OCI-LY7 (cell line): ENCODE measurements around the gene THBD. TPM values are rescaled to one million over a fixed set of nuclear protein-coding genes. Genes with fewer than 3 reads are reported as not detected.

Experiments used
- BruUV-seq: library from RNA; stranded (reverse); fragments of 400-500 nt; replicated peaks from 2 replicates; lab custom pipeline; 2021; lab: Mats Ljungman, UMichigan
- CTCF ChIA-PET: fragments of 300-600 bp; sonication (Branson Sonifier 250); formaldehyde crosslinking; loops from one replicate; lab custom pipeline; 2022; ENCODE audit warnings: antibody characterized with exemption; ENCODE audit not compliant: unreplicated experiment; lab: Charles Lee
- POLR2A ChIA-PET: fragments of 300-600 bp; sonication (Branson Sonifier 250); formaldehyde crosslinking; loops from one replicate; lab custom pipeline; 2022; ENCODE audit warnings: antibody characterized with exemption; lab: Charles Lee
- DNase-seq: peaks from one replicate; pipeline ENCODE4 v3.0.0-alpha.2; 2015; ENCODE audit warnings: low spot score
- H2AFZ ChIP-seq: fragments of 200-600 bp; sonication (generic), shearing (Covaris generic); 2 replicates; pipeline ENCODE4 v1.6.1; 2014; ENCODE audit warnings: mild to moderate bottlenecking, antibody characterized with exemption, low read length, moderate library complexity
- H3K27ac ChIP-seq: fragments of 200-600 bp; sonication (generic); 2 replicates; pipeline ENCODE4 v1.5.1; 2014; ENCODE audit warnings: mixed run types, low read depth, mild to moderate bottlenecking, moderate library complexity, low read length, inconsistent platforms; ENCODE audit not compliant: poor library complexity, severe bottlenecking
- H3K36me3 ChIP-seq: fragments of 200-600 bp; sonication (generic); 2 replicates; pipeline ENCODE4 v1.6.1; 2014; ENCODE audit warnings: mild to moderate bottlenecking, antibody characterized with exemption, low read length, moderate library complexity, mixed read lengths; ENCODE audit not compliant: insufficient read depth
- H3K4me1 ChIP-seq: fragments of 200-600 bp; sonication (generic); 2 replicates; pipeline ENCODE4 v1.5.1; 2014; ENCODE audit warnings: mild to moderate bottlenecking, low read length; ENCODE audit not compliant: insufficient read depth, poor library complexity, severe bottlenecking
- H3K4me2 ChIP-seq: fragments of 200-600 bp; sonication (generic); 2 replicates; pipeline ENCODE4 v1.6.1; 2014; ENCODE audit warnings: mild to moderate bottlenecking, low read length
- H3K4me3 ChIP-seq: fragments of 200-600 bp; sonication (generic); 2 replicates; pipeline ENCODE4 v1.5.1; 2014; ENCODE audit warnings: mild to moderate bottlenecking, low read depth, low read length; ENCODE audit not compliant: poor library complexity, severe bottlenecking
- H3K79me2 ChIP-seq: fragments of 200-600 bp; sonication (generic); 2 replicates; pipeline ENCODE4 v1.6.1; 2016; ENCODE audit warnings: low read depth, mild to moderate bottlenecking, low read length, moderate library complexity, mixed read lengths; ENCODE audit not compliant: insufficient read depth
- H3K9me2 ChIP-seq: fragments of 200-600 bp; sonication (generic); 2 replicates; pipeline ENCODE4 v1.6.1; 2016; ENCODE audit warnings: mild to moderate bottlenecking, low read length, mixed read lengths; ENCODE audit not compliant: insufficient read depth
- H3K9me3 ChIP-seq: fragments of 200-600 bp; sonication (generic); 2 replicates; pipeline ENCODE4 v1.6.1; 2014; ENCODE audit warnings: mild to moderate bottlenecking, mixed run types, low read length, mixed read lengths
- H4K20me1 ChIP-seq: fragments of 200-600 bp; sonication (generic); 2 replicates; pipeline ENCODE4 v1.6.1; 2014; ENCODE audit warnings: mild to moderate bottlenecking, antibody characterized with exemption, low read length, moderate library complexity, mixed read lengths; ENCODE audit not compliant: insufficient read depth
- EZH2phosphoT487 ChIP-seq: fragments of 200-600 bp; sonication (generic); IDR thresholded peaks from 2 replicates; pipeline ENCODE4 v1.6.1; 2018; ENCODE audit warnings: low read depth, borderline replicate concordance, mild to moderate bottlenecking, mixed run types, antibody characterized with exemption, low read length, moderate library complexity, mixed read lengths
- intact Hi-C: fragments of 100-400 bp; cut with micrococcal nuclease; formaldehyde crosslinking; loops from one replicate; pipeline ENCODE4 v1.10.0; 2022; ENCODE audit not compliant: unreplicated experiment
- total RNA-seq, 2 experiments: library from RNA; depleted of rRNA in 1 of 2; stranded (reverse); fragments of >200 nt in 1 of 2; shearing (Covaris generic) in 1 of 2; gene quantifications; 2 replicates each; pipeline ENCODE4 v1.2.3, GENCODE V29; 2014 to 2022
- TF ChIP-seq, protein P1 (sequence below): fragments of 200-600 bp; sonication (generic); conservative IDR thresholded peaks from 2 replicates; pipeline ENCODE4 v1.5.1; 2014; ENCODE audit warnings: mild to moderate bottlenecking, antibody characterized with exemption, low read length, moderate library complexity, mixed read lengths

The THBD gene
- total RNA-seq, 2 experiments from 2014 or later = not detected

DNA sequence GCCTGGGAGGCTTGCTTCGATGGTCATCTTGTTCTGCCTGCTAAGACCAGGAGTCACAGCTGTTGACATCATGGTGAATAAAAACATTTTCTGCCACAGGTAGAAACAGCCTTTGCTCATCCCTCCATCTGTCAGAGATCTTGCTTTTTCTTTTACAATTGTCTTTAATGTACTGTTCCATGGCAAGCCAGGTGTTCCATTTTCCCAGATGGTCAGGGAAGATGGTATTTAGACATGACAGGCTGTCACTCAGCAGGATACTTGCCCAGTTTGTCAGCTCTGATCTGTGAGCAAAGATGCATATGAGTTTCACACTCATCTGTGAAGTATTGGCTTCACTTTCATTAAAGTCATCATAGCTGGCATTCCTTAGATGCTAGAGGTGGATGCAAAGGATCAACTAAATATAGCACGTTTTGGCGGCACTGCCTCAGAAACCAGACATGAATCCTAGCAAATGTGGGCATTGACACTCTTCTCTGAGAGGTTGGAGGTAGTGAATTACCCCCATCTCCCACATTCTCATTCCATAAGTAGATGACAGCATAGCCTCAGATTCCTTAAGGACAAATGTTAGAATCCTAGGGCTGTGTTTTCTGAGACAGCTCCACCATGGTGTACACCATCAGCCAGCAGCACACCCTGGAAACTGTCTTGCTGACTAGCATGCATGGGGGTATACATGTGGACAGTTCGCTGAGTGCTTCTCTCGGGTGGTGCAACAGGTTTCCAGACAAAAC is 10.2 kb downstream of the THBD start:
- H2AFZ ChIP-seq = no peak overlapping the region
- BruUV-seq = no TSS peak
- no peaks in the 10 kb centered on the region for H3K79me2 ChIP-seq
- POLR2A ChIA-PET = no interaction called here
- no peak overlapping the region for H3K4me3 ChIP-seq
- TF ChIP-seq, protein P1, sequence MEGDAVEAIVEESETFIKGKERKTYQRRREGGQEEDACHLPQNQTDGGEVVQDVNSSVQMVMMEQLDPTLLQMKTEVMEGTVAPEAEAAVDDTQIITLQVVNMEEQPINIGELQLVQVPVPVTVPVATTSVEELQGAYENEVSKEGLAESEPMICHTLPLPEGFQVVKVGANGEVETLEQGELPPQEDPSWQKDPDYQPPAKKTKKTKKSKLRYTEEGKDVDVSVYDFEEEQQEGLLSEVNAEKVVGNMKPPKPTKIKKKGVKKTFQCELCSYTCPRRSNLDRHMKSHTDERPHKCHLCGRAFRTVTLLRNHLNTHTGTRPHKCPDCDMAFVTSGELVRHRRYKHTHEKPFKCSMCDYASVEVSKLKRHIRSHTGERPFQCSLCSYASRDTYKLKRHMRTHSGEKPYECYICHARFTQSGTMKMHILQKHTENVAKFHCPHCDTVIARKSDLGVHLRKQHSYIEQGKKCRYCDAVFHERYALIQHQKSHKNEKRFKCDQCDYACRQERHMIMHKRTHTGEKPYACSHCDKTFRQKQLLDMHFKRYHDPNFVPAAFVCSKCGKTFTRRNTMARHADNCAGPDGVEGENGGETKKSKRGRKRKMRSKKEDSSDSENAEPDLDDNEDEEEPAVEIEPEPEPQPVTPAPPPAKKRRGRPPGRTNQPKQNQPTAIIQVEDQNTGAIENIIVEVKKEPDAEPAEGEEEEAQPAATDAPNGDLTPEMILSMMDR = no peak
- TF ChIP-seq EZH2phosphoT487 = no peak
- no peaks in the 10 kb centered on the region for H3K36me3 ChIP-seq
- H3K4me2 ChIP-seq = no peak overlapping the region
- H3K27ac ChIP-seq = no peak overlapping the region
- no peaks in the 10 kb centered on the region for H4K20me1 ChIP-seq
- CTCF ChIA-PET = interaction anchor here (0.6 kb wide), 1 partner anchor 1840 kb away, joined by 5 read pairs; no protein-coding TSS in a partner anchor
- intact Hi-C loops = no loop called here
- DNase-seq = no peak
- H3K4me1 ChIP-seq = no peaks in the 10 kb centered on the region
- no peaks in the 10 kb centered on the region for H3K9me3 ChIP-seq
- no peaks in the 10 kb centered on the region for H3K9me2 ChIP-seq

DNA sequence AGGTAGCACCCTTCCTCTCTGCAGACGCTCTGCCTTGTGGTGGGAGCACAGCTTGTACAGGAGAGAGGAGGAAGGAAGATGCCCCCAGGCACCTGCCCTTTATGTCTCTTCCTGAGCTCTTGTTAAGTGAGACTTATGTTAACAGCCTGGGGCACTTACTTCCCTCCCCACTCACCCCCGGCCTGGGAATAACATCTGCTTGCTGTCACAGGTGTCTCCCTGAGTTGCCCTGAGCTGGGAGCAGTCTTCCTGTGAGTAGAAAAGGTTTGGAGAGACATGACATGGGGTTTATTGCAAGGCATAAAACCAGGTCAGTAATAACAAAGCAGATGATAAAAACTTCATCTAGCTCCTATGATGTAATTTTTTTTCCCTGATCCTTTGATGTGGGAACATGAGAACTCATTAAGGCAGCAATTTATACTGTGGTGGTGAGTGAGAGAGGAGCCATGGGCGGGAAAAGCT is 12.4 kb downstream of the THBD start:
- H2AFZ ChIP-seq = no peak overlapping the region
- intact Hi-C loops = no loop called here
- CTCF ChIA-PET = no interaction called here
- no peak overlapping the region for H3K4me2 ChIP-seq
- H3K27ac ChIP-seq = no peak overlapping the region
- no peaks in the 10 kb centered on the region for H3K4me1 ChIP-seq
- TF ChIP-seq EZH2phosphoT487 = no peak
- TF ChIP-seq, protein P1 = no peak
- no peak for DNase-seq
- no peaks in the 10 kb centered on the region for H3K9me2 ChIP-seq
- BruUV-seq = no TSS peak
- POLR2A ChIA-PET = no interaction called here
- no peaks in the 10 kb centered on the region for H3K36me3 ChIP-seq
- no peaks in the 10 kb centered on the region for H4K20me1 ChIP-seq
- H3K9me3 ChIP-seq = no peaks in the 10 kb centered on the region
- H3K4me3 ChIP-seq = no peak overlapping the region
- no peaks in the 10 kb centered on the region for H3K79me2 ChIP-seq

DNA sequence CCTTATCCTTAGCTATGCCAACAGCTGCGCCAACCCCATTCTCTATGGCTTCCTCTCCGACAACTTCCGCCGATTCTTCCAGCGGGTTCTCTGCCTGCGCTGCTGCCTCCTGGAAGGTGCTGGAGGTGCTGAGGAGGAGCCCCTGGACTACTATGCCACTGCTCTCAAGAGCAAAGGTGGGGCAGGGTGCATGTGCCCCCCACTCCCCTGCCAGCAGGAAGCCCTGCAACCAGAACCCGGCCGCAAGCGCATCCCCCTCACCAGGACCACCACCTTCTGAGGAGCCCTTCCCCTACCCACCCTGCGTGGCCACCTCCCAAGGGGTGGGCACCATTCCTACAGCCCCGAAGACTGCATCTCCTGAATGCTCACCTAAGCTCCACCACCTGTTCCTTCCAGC is 13.1 kb downstream of the THBD start:
- Histone ChIP-seq H2AFZ (no peak overlapping the region), H3K27ac (no peak overlapping the region), H4K20me1 (no peaks in the 10 kb centered on the region), H3K9me3 (no peaks in the 10 kb centered on the region), H3K36me3 (no peaks in the 10 kb centered on the region), H3K9me2 (no peaks in the 10 kb centered on the region), H3K4me3 (no peak overlapping the region), H3K4me1 (no peaks in the 10 kb centered on the region), H3K79me2 (no peaks in the 10 kb centered on the region), H3K4me2 (no peak overlapping the region)
- intact Hi-C loops = no loop called here
- TF ChIP-seq, protein P1 = no peak
- TF ChIP-seq EZH2phosphoT487 = no peak
- CTCF ChIA-PET = no interaction called here
- DNase-seq = no peak
- BruUV-seq = no TSS peak
- POLR2A ChIA-PET = no interaction called here
